GM18867 (cell line): Measurements from ENCODE around the gene TRIM45.
"Not testable (repeated sequence)": the region's sequence is repeated elsewhere in the genome, so short reads cannot be mapped to it uniquely, and the experiment has no call there.

ENCODE experiments used
- ATAC-seq: cut with Tn5 transposase; IDR thresholded peaks from one replicate; pipeline ENCODE4 v1.9.1; 2021; ENCODE audit warnings: mild to moderate bottlenecking, moderate library complexity; ENCODE audit not compliant: unreplicated experiment

Gene TRIM45

DNA sequence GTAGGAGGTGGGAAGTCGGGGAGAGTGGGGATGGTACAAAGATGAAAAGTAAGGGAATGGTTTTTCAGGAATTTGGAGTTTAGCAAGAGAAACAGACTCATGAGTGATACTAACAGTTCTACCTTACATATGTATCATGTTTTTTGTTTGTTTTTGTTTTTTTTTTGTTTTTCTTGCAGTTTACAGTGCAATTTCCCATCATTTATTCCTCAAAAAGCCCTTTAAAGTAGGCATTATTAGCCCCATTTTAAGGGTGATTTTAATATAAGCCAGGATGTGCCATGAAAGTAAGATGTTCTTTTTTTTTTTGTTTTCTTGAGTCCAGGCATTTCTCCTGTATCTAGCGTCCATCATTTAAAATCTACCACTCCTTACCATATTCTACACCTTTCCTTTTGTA, 13.8 kb upstream of the TRIM45 start:
- ATAC-seq, result no peak

- no peak for ATAC-seq
Observed at GRCh38 chr1:117130526-117130925, 9.0 kb upstream of the TRIM45 start.

DNA sequence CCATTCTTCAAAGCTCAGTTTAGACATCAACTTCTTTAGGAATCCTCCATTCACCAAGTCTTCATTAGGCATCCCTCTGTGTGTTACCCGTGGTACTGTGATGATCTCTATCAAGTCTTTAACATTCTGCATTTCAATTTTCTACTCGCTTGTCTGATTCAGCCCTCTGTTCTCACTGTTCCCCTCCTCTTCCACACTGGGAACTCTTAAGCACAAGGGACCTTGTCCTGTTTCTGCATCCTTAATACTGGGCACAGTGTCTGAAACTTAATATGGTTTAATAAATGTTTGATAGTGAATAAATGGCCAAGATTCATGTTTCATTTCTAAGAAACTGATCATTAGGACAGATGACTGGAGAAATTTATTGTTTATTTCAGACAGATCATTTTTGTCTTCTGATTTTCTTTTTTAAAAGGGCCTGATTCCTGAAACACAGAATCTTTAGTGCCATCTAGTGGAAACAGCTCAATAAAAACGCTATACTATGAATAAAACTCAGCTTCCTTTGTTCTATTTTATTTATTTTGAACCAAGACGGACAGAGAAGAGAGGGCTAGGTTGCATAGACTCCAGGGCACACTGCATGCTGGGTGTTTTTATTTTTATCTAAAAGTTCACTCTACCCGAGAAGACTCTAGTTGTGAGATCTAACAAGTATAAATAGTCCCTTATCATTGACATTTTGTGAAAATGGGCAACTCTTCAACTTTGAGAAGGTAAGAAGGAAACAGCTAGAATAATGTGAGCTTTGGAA, 7.0 kb upstream of the TRIM45 start:
- ATAC-seq, result no peak

- ATAC-seq, result no peak
Observed at GRCh38 chr1:117127795-117128194, 6.2 kb upstream of the TRIM45 start.

DNA sequence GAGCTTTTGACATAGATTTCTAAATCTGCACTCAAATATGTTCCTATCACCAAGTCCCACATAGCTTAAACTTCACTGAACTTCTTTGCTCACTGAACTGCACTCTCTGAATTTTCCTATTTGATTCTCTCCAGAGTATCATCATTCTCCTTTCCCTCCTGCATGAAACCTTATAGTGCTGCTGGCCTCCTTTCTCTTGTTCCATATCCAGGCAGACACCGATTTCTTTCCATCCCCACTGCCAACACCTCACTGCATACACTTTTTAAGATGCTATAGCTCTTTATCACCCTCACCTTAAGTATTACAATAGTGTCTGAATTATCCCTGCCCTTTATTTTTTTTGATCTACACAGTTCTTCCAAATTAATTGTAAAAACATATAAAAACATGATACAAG, 3.1 kb upstream of the TRIM45 start:
- no peak for ATAC-seq

- no peak for ATAC-seq
Observed at GRCh38 chr1:117123274-117123673, 1.7 kb upstream of the TRIM45 start.

DNA sequence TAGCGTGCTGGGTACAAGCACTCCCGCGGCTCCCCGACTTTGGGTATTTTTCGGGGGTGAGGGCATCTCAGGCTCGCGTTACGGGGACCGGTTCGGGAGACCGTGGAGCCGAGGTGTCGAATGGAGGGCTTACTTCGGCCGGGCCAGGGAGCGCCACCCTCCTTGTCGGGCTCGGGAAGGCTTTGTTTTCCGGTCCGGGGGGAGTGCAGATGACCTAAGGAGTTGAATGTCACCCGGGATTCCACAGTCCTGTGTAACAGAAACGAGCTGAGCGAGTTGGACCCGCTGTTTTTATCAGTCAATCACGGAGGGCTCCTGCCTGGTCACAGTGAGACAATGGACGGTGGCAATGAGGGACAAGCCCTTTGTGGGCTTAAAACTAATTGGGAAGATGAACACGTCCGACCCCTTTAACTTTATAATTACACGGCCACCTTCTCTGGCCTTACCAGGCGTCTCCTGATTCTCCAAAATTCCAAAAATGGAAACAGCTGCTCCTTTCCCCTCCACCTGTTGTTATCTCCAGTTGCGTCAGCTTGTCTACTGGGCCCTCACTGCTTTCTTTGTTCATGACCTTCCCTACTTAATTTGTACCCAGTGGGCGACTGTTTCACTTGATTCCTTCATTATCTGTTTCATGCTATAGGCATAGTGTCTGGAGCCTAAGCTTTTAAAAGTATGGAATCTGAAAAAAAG, 929 bp upstream of the TRIM45 start:
- no peak for ATAC-seq

GRCh38 chr1:117120774-117121588, 568 bp downstream of the TRIM45 start:
- ATAC-seq, result no peak

DNA sequence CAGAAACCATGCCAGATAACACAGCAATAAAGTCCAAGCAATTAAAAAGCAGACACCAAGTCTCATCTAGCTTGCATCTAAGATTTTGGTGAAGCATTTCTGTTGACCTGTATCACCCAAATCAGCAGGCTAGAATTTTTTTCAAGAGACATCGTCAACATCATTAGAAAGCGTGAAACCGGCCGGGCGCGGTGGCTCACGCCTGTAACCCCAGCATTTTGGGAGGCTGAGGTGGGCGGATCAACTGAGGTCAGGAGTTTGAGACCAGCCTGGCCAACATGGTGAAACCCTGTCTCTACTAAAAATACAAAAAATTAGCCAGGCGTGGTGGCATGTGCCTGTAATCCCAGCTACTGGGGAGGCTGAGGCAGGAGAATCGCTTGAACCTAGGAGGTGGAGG, 2.4 kb downstream of the TRIM45 start:
- ATAC-seq, result not testable (repeated sequence)

DNA sequence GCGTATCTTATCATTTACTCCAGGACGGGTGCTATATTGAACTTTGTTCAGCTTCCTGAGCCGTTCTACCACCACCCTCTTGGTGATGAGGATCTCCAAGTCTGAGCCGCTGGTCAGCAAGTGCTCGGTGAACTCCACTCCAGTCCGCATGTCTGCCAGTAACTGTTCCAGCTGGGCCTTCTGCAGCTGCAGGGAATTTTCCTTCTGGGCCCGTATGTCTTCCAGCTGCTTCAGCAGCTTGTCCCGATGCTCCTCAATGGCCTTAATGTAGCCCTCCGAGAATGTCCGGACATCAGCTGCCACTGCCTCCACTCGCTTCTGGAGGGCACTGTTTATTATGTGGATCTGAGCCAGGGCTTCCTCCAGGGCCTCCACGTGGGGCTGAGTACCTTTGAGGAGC, 3.4 kb downstream of the TRIM45 start:
- ATAC-seq, result no peak

DNA sequence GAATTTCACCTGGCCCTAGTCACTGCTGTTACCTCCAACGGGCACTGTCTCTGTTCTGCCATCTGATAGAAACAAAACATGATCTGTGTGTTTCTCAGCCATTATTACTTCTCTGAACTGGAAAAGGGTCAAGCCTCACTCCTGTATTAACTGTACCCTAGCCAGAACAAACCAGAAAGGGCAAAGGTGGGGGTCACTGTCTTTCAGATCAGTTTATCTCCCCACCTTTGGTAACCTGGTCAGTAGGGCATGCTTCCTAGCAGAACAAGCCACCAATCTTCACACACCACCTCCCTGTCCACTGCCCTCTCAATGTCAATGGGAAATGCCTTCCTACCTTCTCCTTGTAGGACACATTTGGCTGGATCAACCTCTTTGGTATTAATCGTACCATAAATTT, 3.9 kb downstream of the TRIM45 start:
- no peak for ATAC-seq

GRCh38 chr1:117116784-117117130, 4.8 kb downstream of the TRIM45 start:
- no peak for ATAC-seq

DNA sequence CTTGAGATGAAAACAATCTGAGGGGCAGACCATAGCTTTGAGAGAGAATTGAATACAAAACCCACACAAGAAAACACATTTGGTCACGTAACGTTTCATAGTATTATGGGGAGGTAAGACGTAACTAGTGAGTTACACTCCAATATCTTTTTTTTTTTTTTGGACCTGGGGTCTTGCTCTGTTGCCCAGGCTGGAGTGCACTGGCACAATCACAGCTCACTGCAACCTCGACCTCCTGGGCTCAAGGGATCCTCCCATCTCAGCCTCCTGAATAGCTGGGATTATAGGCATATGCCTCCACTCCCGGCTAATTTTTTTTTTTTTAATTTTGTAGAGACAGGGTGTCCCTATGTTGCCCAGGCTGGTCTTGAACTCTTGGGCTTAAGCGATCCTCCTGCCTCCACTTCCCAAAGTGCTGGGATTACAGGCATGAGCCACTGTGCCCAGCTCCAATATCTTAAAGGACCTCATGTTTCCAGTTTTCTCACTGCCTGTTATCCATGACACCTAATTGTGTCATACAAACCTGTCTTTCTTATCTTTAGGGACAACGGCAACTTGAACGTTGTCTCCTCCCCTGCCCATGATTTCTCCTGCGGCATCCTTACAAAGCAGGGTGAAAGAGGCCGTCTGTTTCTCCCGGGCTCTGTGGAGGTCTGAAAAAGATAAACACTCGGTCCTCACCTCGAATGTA, 5.3 kb downstream of the TRIM45 start:
- ATAC-seq, result no peak

DNA sequence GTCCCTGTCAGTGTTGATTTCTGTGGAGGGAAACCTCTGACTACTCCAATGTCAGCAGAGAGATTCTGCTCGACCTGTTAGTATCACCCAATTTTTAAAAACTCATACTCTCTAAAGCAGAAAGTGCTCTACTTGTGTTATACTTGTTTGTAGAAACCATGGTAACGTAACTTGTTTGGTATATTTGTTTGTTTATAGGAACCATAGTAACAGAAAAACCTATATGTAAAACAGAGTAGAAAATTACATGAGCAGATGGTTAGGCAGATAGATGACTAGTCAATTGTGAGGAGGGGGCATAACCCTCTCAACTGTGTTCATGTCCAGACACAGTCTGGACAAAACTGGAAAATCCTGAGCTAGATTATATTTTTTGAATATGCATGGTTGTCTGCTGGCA, 6.7 kb downstream of the TRIM45 start:
- ATAC-seq, result no peak

- ATAC-seq, result no peak
Observed at GRCh38 chr1:117113199-117113598, 8.3 kb downstream of the TRIM45 start.

- ATAC-seq, result no peak
Observed at GRCh38 chr1:117112047-117112717, 9.4 kb downstream of the TRIM45 start.

- ATAC-seq, result no peak
Observed at GRCh38 chr1:117110774-117111173, 10.8 kb downstream of the TRIM45 start.

DNA sequence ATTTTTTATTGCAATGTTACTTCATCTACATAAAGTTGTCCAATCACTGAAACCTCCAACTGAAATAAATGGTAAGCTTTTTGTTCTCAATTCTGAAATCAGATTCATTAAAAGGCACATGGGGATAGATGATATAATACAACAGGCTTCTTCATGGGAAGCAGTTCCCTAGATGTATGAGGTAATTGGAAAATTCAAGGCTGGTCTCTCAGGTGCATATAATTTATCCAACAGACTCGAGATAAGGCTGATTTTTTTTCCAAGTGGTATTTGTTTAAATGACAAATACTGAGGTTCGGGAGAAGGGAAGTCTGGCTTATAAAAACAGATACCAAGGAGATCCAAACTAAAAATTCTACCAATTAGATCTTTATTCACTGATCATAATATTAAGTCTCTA, 14.2 kb downstream of the TRIM45 start:
- no peak for ATAC-seq

- no peak for ATAC-seq
Observed at GRCh38 chr1:117106478-117106877, 15.1 kb downstream of the TRIM45 start.

DNA sequence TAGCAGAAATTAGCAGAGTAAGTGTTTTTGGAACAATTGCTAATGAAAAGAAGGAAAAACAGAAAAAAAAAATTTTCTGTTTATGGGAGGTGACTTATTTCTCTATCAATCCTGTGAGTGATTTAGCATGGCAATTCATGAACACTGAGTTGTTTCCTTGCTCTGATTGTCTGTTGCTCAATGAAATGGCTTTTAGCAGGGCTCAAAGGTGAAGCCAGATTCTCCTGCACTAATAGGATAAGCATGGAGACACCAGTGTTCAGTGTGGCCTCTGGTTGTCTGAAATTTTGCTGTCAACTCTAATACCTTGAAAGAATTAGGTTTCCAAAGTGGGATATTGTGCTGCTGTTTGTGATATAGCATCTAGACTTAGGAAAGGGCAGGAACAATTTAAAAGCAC, 15.8 kb downstream of the TRIM45 start:
- no peak for ATAC-seq

GRCh38 chr1:117104986-117105385, 16.6 kb downstream of the TRIM45 start:
- ATAC-seq, result no peak
